Measurements from ENCODE around the gene LRP1.

DNA sequence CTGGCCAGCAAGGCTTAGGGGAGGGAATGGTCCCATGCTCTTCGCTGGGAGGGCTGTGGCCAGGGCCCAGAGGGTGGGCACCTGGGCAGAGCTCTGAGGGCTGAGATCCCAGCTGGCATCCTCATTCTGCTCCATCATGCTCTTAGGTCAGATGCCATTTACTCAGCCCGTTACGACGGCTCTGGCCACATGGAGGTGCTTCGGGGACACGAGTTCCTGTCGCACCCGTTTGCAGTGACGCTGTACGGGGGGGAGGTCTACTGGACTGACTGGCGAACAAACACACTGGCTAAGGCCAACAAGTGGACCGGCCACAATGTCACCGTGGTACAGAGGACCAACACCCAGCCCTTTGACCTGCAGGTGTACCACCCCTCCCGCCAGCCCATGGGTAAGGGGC lies 49.9 kb downstream of the LRP1 start:
- TF ChIP-seq, protein P1, sequence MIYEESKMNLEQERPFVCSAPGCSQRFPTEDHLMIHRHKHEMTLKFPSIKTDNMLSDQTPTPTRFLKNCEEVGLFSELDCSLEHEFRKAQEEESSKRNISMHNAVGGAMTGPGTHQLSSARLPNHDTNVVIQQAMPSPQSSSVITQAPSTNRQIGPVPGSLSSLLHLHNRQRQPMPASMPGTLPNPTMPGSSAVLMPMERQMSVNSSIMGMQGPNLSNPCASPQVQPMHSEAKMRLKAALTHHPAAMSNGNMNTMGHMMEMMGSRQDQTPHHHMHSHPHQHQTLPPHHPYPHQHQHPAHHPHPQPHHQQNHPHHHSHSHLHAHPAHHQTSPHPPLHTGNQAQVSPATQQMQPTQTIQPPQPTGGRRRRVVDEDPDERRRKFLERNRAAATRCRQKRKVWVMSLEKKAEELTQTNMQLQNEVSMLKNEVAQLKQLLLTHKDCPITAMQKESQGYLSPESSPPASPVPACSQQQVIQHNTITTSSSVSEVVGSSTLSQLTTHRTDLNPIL (CRISPR knock-in tag; IDR thresholded peaks at IDR 0.05; ENCODE audit: low read depth), result no peak
- TF ChIP-seq ZFP3 (CRISPR knock-in tag; IDR thresholded peaks at IDR 0.05), result no peak
- no peak for TF ChIP-seq TCF4 (CRISPR knock-in tag; IDR thresholded peaks at IDR 0.05; ENCODE audit: borderline replicate concordance)
